Effector memory CD4-positive, alpha-beta T cell (primary cell): ENCODE results near the gene NAA40.
A peak's percentile ranks its signal among the peaks of the same experiment; 100 is the strongest.

Source experiments
- DNase-seq, 3 donors: peaks; one replicate each; pipeline ENCODE4 v3.0.0-alpha.2; 2020
- H3K27ac ChIP-seq: 2 replicates; pipeline ENCODE4 v1.7.0; 2013; ENCODE audit warnings: mild to moderate bottlenecking, low read length, moderate library complexity; ENCODE audit not compliant: insufficient read depth, poor library complexity, severe bottlenecking
- H3K27me3 ChIP-seq: replicated peaks from 2 replicates; pipeline ENCODE4 v1.7.0; 2013; ENCODE audit warnings: mild to moderate bottlenecking, low read length; ENCODE audit not compliant: insufficient read depth, control insufficient read depth, poor library complexity, severe bottlenecking
- H3K36me3 ChIP-seq: 2 replicates; pipeline ENCODE4 v1.7.0; 2013; ENCODE audit warnings: mild to moderate bottlenecking, low read length, moderate library complexity; ENCODE audit not compliant: control insufficient read depth, insufficient read depth
- H3K4me1 ChIP-seq: 2 replicates; pipeline ENCODE4 v1.7.0; 2013; ENCODE audit warnings: low read length, mild to moderate bottlenecking; ENCODE audit not compliant: control insufficient read depth, insufficient read depth, poor library complexity, severe bottlenecking
- H3K4me3 ChIP-seq: 2 replicates; pipeline ENCODE4 v1.7.0; 2013; ENCODE audit warnings: low read length, low read depth, mild to moderate bottlenecking; ENCODE audit not compliant: insufficient read depth, poor library complexity, severe bottlenecking
- H3K9me3 ChIP-seq: 2 replicates; pipeline ENCODE4 v1.7.0; 2013; ENCODE audit warnings: mild to moderate bottlenecking, low read length, moderate library complexity; ENCODE audit not compliant: control insufficient read depth

NAA40 gene

DNA sequence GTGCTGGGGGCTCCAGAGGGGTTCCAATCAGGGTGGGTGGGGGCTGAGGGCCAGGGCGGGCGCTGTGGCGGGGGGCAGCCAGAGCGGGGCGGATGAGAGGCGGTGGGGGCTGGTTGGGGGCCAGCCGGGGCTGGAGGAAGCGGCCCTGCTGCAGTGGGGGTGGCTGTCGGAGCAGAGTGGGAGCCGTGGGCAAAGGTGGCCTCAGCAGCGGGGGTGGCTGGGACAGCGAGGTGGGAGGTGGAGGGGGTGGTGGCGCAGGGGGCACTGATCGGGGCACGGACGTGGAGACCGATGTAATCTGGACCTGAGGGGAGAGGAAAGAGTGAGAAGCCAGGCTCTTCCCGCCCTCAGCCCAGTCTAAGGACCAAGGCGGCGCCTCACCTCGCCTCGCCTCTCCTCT, 26.9 kb upstream of the NAA40 start:
- Histone ChIP-seq H3K27ac (no peak overlapping the region), H3K9me3 (no peaks in the 10 kb centered on the region), H3K4me1 (peaks cover 16% of the 10 kb centered on the region), H3K27me3 (no peaks in the 10 kb centered on the region), H3K4me3 (no peak overlapping the region), H3K36me3 (peaks cover 27% of the 10 kb centered on the region)
- no peak for DNase-seq

DNA sequence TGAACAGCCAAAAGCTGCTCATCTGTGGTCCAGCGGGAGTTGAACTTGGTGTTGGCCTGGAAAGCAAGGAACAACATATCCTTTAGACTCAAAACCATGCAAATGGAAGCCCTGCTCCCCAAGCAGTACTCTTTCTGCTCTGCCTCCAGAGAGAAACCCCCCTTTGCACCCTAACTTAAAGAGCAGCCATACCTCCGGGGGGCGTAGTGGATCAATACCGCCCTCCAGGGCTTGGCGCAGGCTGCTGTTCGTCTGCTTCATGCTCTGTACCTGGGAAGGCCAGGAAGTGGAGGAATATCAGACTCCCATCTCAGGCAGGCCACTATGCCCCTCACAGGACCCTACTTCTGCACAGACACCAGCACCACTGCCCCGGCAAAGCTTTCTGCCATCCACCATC, 26.1 kb upstream of the NAA40 start:
- Histone ChIP-seq H3K4me3 (no peak overlapping the region), H3K4me1 (peaks cover 21% of the 10 kb centered on the region), H3K9me3 (no peaks in the 10 kb centered on the region), H3K27me3 (no peaks in the 10 kb centered on the region), H3K27ac (no peak overlapping the region), H3K36me3 (peaks cover 19% of the 10 kb centered on the region)
- DNase-seq = no peak

DNA sequence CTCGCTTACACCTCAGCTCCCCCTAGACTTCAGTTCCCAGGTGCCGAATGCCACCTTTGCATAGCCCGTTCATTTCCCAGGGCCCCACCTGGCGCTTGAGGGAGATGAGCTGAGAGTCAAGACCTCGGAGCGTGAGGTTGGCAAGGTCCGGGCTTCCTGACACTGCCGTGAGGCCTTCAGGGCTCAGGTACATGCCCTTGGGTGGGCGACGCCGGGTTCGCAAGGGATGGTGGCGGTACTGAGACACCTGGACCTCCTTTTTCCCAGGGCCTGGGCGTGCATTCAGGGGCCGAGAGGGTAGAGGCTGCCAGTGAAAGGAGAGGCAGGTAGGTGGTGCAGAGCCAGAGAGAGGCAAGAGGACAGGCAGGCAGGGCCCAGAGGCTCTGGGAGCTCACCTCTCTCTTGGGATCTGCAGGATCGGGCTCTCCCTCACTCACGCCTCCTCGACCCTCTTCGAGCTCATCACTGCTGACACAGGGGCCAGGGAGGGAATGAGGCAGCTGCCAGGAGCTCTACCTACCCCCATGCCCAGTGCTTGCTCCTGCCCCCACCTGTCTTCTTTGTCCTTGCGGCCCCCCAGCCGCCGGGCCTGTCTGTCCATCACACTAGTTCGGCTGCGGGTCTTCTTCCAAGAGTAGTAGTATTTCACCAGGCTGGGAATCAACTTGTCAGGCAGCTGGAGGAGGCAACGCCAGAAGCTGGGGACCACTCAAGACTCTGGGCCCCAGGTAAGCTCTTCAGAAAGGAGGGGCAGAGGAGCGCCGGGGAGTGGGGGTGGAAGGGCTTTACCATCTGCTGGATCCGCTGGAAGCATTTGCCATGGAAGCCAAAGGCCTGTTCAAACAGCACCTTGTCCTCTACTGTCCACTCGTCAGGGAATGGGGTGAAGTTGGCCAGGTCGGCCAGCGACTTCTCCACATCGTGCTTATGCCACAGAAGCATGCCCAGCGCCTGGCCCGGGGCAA, 24.7 kb upstream of the NAA40 start:
- Histone ChIP-seq H3K27me3 (no peaks in the 10 kb centered on the region), H3K27ac (no peak overlapping the region), H3K9me3 (no peaks in the 10 kb centered on the region), H3K4me3 (no peak overlapping the region), H3K4me1 (peaks cover 32% of the 10 kb centered on the region), H3K36me3 (peaks cover 5% of the 10 kb centered on the region)
- DNase-seq = no peak

DNA sequence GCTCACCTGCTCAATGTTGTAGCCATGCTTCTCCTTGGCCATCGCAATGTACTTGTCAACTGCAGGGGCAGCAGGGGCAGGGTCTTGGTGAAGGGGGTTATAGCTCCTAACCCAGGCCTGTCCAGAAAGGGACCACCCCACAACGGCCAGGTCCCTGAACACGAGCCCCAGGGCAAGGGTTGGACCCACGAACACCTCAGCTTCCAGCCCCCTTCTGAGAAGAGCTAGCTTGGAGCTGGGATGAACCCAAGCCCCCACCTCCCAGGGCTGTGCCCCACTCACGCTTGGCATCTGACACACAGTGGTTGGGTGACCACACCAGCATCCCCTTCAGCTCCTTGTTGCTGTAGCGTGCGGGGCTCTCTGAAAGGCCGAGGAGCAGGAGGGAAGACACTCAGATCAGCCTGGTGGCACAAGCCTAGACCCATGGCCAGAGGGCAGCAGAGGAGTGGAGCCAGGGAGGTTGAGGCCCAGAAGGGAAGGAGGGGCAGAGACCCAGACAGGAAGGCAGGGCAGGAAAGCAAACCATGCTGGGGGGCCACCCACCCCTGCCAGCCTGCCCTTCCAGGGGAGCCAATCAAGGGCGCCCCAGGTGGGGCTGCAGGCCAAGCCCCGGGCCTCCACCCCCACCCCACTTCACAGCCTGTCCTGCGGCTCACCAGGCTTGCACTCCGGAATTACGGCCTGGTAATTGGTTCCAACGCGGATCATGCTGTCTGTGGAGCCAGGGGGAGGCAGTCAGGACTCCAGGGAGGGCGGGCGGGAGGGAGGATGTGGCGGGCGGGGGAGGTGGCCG, 23.7 kb upstream of the NAA40 start:
- Histone ChIP-seq H3K27ac (no peak overlapping the region), H3K27me3 (no peaks in the 10 kb centered on the region), H3K4me1 (peaks cover 33% of the 10 kb centered on the region), H3K4me3 (no peak overlapping the region), H3K9me3 (no peaks in the 10 kb centered on the region), H3K36me3 (no peaks in the 10 kb centered on the region)
- DNase-seq = no peak

DNA sequence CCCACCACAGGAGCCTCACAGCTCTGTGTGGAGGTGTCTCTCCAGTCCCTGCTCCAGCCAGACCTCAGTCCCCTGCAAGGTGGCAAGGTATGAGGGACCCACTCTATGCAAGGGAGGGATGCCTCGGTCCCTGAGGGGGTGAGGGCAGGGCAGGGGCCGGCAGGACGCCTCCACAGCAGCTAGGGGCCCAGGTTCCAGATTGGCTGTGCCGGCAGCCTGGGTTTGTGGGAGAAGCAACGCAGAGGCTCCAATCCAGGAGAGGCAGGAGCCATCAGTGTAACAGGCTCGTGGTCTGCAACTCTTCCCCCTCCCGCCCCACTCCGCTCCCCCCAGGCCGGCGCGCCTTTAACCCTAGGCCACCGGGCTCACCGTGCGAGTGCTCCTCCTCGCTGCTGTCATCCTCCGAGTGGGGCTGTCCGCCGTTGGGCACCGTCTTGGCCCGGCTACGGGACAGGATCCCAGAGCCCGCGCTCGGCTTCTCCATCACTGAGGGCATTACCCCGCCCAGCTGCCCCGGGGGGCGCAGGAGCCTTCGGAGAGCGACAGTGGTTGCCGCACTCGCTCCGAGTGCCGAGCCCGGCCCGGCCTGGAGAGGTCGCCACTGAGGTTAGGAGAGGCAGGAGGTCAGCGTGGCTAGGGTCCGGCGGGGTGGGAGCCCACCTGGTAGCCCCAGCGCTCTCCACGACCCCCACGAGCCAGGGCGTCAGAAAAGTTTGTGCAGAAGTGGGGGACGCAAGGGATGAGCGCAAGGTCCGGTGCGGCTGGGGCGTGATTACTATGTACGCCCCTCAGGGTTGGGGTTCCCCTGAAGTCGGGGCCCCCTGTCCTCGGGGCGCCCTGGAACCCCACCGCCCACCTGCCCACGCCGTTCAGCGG, 22.6 kb upstream of the NAA40 start:
- peak overlapping the region; percentile 67 for H3K4me3 ChIP-seq
- H3K4me1 ChIP-seq = peaks cover 33% of the 10 kb centered on the region
- no peaks in the 10 kb centered on the region for H3K36me3 ChIP-seq
- H3K27ac ChIP-seq = no peak overlapping the region
- no peaks in the 10 kb centered on the region for H3K9me3 ChIP-seq
- DNase-seq = no peak
- H3K27me3 ChIP-seq = no peaks in the 10 kb centered on the region

DNA sequence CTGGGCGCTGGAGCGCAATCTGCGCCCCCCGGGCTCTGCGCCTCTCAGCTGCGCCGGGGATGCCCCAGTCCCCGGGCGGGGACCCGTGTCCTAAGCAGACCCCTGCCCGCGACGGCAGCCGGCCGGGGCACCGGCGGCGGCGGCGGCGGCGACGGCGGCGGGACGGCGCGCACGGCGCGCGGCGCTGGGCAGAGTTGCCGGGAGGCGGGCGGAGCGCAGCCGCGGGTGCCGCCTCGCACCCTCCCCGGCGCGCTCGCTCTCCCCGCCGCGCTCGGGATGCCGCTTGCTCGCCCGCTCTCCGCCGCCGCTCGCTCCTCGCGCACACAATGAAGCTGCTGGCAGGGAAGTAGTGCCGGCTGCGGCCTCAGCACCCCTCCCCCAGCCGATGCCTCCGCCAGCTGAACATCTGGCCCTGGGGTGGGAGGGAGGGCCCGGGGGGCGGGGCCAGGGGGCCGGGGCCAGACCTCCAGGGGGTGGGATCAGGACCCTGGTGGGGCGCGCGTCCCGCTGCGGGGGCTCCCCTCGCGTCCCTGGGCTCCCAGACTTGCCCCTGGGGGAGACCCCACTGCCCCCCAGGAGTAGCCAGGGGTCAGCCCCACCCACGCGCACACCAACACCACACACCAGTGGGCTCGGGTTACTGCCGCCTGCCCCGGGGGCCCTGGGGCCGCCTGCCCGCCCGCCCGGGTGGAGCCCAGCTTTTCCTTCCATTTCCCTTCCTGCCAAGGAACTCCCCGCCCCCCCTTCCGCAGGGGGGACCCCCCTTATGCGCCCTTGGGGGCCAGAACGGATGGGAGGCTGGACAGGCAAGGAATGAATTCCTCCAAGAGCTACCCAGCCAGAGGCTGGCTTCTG, 21.7 kb upstream of the NAA40 start, which contains the start of gene RCOR2:
Gene RCOR2 (minus strand): TSS at position 328 of the 855 bp plus-strand sequence. CDS start 708 bp downstream, outside the sequence.
- peaks cover 33% of the 10 kb centered on the region for H3K4me1 ChIP-seq
- H3K4me3 ChIP-seq = peak within 1 kb of the TSS; percentile 67

DNA sequence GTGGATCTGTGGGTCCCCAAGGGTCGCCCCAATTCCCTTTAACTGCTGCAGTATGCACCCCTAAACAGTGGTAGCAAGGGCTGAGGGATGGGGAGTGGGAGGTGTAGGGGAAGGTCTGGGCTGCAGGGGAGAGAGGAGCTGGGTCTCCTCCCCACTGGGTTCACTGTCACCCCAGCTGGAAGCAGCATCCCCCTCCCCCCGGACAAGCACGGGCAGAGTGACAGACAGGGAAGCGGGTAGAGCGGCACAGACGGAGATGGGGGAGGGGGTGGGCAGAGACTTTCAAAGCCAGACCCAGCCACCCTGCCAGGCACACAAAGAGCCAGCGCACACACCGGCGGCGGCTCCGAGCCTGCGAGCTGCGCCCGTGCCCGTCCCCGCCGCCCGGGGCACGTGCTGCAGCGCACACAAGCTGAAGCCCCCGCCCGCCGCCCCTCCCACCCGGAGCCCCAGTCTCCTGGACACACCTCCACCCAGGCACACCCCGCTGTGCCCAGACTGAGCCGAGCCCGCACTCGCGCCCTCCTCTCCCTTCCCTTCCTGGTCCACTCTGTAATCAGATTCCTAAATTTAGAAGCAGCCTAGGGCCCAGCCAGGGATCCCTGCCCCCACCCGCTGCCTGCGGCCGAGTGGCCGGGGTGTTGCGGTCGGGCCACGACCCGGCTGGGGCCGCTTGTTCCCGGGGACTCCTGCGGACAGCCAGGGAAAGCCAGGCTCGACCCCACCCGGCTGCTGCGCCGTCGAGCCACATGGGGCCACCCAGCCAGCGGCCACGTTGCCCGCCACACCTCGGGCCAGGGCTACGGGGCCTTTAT, 20.9 kb upstream of the NAA40 start:
- peaks cover 33% of the 10 kb centered on the region for H3K4me1 ChIP-seq
- no peak overlapping the region for H3K27ac ChIP-seq
- peak overlapping the region; percentile 51 for H3K4me3 ChIP-seq
- H3K36me3 ChIP-seq = no peaks in the 10 kb centered on the region
- no peak for DNase-seq
- H3K9me3 ChIP-seq = no peaks in the 10 kb centered on the region
- no peaks in the 10 kb centered on the region for H3K27me3 ChIP-seq

More for the DNA sequence above, 21.7 kb upstream of the NAA40 start, which contains the start of gene RCOR2:
- no peak within 1 kb of the TSS for H3K27ac ChIP-seq
- DNase-seq = peak in 2 of 3 donors; percentile 36 to 38
- no peaks in the 10 kb centered on the region for H3K27me3 ChIP-seq
- no peaks in the 10 kb centered on the region for H3K9me3 ChIP-seq
- no peaks in the 10 kb centered on the region for H3K36me3 ChIP-seq

DNA sequence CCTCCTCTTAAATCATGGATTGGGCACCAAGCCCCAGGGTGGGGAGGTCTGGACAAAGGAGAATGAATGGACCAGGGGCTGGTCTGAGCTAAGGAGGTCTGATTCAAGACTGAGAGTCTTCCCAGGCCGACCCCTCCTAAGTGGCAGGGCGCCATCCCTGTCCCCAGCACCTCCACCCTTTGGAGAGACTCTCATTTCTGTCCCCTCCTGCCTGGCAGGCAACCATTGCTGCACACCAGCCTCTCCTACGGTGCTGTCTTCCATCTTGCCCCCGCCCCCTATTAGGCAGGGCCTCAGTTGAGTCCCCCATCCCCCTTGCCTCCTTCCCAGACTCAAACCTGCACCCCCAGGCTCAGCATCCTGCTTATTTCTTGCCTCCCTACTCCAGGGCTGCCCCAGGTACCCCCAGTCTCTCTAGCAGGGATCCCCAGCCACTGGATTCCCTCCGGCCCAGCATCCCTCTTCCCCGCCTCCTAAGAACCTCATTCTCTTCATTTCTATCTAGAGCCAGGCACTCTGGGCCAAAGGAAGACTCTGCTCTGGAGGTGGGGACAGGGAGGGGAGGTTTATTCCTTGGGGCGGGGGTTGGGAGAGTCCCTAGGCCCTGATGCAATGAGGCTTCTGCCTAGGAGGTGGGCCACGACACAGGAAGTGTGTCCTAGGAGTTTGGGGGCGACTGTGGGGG, 20.2 kb upstream of the NAA40 start:
- H3K27ac ChIP-seq = no peak overlapping the region
- H3K9me3 ChIP-seq = no peaks in the 10 kb centered on the region
- no peaks in the 10 kb centered on the region for H3K27me3 ChIP-seq
- H3K4me3 ChIP-seq = no peak overlapping the region
- no peaks in the 10 kb centered on the region for H3K36me3 ChIP-seq
- peaks cover 33% of the 10 kb centered on the region for H3K4me1 ChIP-seq
- no peak for DNase-seq
